GM18526 (cell line): Measurements from ENCODE around the gene TPT1.

Source experiments
- POLR2A ChIP-seq: IDR thresholded peaks from 3 replicates; pipeline ENCODE4 v1.6.1; 2011; ENCODE audit not compliant: insufficient read length; ENCODE audit errors: extremely low read depth

The TPT1 gene

DNA sequence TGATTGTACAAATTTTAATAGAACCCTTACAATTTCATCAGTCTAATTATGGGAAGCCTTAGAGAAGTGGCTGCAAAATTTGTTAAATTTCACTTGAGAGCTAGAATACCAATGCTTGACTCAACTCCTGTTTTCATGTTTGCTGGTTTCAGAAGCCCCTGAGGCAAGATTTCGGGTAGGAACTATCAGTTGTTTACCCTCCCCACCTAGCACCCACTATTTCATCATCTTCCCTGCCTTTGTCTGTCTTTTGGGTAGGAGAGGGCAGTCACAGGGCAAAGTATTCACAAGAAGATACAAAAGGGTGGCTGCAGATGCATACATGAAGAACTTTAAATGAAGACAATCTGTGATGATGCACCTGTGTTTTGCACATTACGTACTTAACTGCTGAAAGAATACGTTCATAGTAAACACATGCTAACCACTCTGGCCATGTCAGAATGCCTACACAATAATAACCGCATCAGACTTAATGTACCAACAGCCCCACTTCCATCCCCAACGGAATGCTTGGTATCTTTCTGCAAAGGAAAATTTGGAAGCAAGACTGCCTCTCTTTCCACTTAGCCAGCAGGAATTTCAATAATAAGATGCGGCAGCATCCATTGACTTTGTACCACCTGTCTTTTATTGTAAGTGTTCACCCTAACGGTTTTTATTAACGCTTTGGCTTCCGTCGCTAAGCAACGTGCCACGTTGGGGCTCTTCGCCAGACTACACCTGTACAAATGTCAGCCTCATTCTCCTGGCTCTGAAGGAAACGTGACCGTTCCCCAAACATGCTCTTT lies 30.4 kb downstream of the TPT1 start:
- TF ChIP-seq POLR2A: no peak

DNA sequence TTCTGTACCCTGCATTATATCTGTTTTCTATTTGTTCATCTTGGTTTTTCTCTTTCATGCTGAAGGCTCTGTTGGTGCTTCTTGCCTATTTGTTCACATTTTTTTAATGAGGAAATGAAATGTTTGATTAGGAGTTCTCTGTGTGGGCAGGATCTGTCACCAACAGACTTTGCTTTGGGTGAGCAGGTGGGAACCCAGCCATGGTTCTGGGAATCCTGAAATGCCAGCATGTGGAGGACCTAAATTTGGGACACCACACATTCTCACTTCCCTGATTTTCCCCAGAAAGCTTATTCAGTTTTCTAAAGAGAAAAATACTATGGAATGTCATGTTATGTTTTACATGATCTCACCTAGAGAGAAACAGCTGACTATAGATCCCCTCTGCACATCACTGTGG lies 34.0 kb downstream of the TPT1 start:
- TF ChIP-seq POLR2A: no peak

- no peak for TF ChIP-seq POLR2A
These were observed 35.9 kb downstream of the TPT1 start for GRCh38 chr13:45305079-45305478.

- no peak for TF ChIP-seq POLR2A
These were observed 37.1 kb downstream of the TPT1 start for GRCh38 chr13:45303866-45304265.

DNA sequence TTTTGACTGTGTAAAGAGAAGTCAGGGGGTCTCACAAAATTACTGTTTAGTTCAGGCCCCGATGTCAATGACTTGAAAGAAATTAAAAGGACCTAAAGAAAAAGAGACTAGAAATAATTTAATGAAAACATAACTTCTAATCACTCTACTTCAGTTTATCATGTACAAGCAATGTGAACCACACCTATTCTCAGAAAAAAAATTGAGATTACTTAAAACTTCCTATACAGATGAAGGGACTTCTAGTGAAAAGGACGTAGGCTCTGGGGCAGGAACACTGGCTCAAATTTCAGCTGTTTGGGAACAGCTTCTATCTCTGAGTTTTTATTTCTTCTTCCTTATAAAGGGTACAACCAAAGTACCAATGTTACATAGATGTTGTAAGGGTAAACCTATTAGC lies 38.0 kb downstream of the TPT1 start:
- no peak for TF ChIP-seq POLR2A

DNA sequence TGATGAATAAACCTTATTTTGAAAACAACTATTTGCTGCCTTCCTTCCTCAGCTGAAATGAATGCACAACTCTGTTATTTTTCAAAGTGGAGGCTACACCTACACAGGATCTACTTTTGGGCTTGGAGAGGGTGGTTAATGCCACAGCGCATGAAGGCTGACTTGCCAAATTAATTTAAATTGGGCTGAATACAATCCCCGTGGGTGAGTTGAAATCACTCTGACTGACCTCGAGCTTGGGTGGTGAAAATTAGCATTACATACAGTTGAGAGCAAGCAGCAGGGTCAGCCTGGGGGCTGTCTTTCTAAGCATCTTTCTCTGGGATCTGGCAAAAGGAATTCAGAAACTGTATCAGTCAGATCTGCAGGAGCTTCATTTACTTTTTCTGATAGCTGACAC lies 38.5 kb downstream of the TPT1 start:
- no peak for TF ChIP-seq POLR2A

DNA sequence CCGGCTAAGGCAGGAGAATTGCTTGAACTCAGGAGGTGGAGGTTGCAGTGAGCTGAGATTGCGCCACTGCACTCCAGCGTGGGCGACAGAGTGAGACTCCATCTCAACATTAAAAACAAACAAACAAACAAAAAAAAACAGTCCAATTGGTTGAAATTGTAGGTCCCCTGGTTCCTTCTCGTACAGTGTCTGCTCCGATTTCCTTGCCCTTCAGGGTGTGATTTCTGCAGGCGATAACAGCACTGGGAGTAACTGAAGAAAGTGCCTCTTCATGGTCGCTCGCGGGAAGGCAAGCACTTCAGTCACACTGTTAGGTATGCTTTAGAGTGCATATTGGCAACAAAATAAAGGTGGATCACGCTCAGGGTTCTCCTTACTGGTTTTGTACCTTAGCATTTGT lies 39.7 kb downstream of the TPT1 start:
- no peak for TF ChIP-seq POLR2A

GRCh38 chr13:45300190-45300985 lies 40.6 kb downstream of the TPT1 start:
- TF ChIP-seq POLR2A: no peak

GRCh38 chr13:45299194-45299593 lies 41.8 kb downstream of the TPT1 start:
- no peak for TF ChIP-seq POLR2A

DNA sequence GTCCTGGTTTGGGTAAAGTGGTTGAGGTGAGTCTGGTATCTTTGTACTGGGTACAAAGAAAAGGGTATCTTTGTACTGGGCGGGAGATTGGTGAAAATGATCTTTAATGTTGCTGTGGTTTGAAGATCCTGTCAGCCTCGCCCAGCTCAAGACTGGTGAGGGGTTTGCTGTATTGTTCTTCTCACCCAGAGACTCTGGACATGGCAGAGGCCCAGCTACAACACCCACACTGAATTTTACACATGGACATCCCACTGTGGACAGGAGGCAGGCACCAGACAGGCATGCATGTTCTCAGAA lies 42.8 kb downstream of the TPT1 start:
- TF ChIP-seq POLR2A: no peak

- no peak for TF ChIP-seq POLR2A
These were observed 43.4 kb downstream of the TPT1 start for GRCh38 chr13:45297456-45298205.

GRCh38 chr13:45296259-45296658 lies 44.7 kb downstream of the TPT1 start:
- no peak for TF ChIP-seq POLR2A

DNA sequence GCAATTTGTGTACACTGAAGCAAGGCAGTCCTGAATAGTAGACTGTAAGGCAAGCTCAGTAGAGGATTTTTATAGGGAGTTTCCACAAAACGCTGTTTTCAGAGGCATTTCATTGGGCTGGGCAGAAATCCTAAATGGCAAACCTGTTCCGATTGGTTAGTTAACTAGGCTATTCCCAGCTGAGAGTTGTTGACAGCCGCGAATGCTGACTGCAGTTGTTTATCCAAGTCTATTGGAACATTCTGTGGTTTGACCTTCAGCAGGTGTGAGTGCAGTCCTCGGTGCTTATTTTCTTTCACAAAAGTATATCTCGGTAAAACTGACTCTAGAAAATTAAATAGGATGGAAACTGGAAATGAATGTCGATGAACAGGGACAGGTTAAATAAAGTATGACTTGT lies 45.4 kb downstream of the TPT1 start:
- no peak for TF ChIP-seq POLR2A

GRCh38 chr13:45292176-45292575 lies 48.8 kb downstream of the TPT1 start:
- TF ChIP-seq POLR2A: no peak

DNA sequence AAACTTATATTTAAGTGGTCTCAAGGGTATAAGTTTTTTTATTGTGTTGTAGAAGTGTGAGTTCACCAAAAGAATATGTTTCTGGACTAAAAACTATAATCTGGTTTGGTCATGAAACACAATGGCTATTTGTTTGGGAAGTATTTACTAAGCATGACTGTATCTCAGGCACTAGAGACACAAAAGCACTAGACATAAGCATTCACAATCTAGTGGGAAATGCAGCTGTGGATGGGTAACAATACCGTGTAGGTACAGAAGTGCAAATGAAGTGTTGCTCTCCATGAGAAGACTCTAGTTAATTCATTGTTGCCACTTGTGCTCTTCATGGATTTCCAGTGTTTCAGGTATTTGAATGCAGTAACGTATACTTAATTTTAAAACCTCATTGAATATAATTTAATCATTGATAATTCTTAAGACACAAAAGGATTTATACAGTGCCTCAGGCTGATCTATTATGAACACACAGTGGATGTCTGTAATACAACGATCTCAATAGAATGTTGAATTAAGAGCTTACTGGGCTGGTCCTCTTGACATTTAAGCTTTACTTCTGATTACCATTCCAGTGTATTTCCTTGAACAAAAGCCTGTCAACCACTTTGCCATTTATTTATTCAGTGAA lies 50.9 kb downstream of the TPT1 start:
- no peak for TF ChIP-seq POLR2A
